ENCODE measurements around the gene SYT14.

SYT14 gene

DNA sequence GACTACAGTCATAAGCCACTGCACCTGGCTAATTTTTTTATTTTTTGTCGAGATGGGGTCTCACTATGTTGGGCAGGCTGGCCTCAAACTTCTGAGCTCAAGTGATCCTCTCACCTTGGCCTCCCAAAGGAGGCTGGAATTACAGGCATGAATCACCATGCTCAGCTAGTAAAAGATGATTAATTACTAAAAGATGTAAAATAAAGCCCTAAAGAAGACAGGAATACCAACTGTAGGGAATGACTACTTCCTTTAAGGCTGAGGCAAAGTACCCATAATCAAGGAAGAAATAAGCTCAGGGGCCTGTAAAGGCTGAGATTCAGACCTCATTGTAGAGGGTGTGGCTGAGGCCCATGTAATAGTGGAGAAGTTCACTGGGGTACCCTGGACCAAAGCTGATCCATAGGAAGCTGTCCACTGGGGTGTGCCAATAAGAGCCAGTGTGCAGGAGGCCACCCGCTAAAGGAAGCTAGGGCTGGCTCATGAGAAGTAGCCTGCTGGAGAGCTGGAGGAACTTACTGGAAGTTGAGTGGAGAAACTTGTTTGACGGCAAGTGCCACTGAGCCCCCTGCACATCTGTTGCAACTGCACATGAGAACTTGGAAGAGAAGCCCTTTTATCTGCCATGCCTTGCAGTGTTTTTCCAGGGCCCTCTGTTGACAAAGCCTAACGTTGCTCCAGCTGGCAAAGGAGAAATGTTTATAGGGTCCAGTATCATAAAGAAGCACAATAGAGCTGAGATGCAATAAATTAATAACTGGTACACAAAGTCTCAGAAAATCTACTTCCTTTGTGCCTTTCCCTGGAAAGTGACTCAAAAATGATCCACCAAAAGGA lies 276.8 kb downstream of the SYT14 start:
- DNase-seq: no peak

DNA sequence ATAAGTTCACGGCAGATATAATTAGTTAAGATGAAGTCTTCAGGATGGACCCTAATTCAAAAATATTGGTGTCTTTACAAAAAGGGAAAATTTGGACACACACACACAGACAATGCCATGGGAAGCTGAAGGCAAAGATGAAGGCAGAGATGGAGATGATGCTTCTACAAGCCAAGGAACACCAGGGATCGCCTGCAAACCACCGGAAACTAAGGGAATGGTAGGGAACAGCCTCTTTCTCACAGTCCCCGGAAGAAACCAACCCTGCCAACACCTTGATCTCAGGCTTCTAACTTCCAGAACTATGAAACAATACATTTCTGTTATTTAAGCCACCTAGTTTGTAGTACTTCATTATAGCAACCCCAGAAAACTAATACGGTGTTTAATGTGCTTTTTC lies 279.5 kb downstream of the SYT14 start:
- DNase-seq: no peak

- no peak for DNase-seq
Measured at GRCh38 chr1:210218047-210218446, 280.0 kb downstream of the SYT14 start.
